ENCODE measurements around the gene ZNF791.
A peak's percentile ranks its signal among the peaks of the same experiment; 100 is the strongest.
"Not testable (repeated sequence)": the region's sequence is repeated elsewhere in the genome, so short reads cannot be mapped to it uniquely, and the experiment has no call there.

ZNF791 gene
- total RNA-seq: 53.7 to 105 (median 79.4) reads per million in 4 experiments

DNA sequence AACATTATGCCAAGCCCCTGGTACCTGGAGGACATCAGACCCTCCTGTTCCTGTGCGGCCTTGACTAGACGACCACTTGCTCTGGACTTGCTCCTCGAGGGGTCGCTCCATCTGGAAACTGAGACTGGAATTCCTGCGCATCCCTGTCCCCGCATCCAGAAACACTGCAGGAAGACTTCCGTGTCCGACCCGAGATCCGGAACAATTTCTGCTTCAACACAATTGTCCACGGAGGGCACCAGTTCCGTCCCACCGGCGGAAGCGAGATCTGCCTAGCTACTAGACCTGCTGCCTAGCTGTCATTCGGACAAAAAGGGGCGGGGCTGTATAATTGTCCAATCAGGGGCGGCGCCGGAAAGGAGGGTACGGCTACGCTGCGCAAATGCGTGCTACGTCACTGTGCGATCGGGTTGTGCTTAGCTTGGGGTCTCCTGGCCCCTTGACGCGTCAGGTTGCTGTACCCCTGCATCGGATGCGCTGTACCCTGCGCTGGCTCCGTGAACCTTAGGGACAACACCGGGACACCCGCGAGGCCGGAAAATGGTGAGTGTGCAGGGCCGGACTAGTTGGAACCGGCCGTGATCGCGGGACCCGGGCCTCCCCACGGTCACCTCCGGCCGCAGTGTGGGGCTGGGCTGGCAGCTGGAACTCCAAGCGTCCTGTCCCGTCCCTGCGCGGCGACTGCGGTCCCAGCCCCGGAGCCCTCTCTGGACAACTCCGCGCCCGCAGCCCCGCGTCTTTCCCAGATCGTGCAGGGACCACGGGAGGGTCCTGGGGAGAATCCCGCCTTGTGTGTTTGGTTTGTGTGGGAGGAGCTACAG is at the start of gene ZNF791, which contains the start of gene ZNF490:
TSS of gene ZNF791 (plus strand) at position 381 of the 821 bp plus-strand sequence. CDS start at position 541, 160 bp downstream.
TSS of gene ZNF490 (minus strand) at position 274 of the 821 bp plus-strand sequence. CDS start at position 141, 133 bp downstream.
- peak; percentile 96 for DNase-seq

- DNase-seq: peak; percentile 85
Observed at GRCh38 chr19:12564016-12564664, 46.6 kb upstream of the ZNF791 start.

GRCh38 chr19:12566380-12566779 is 44.3 kb upstream of the ZNF791 start:
- not testable (repeated sequence) for DNase-seq

DNA sequence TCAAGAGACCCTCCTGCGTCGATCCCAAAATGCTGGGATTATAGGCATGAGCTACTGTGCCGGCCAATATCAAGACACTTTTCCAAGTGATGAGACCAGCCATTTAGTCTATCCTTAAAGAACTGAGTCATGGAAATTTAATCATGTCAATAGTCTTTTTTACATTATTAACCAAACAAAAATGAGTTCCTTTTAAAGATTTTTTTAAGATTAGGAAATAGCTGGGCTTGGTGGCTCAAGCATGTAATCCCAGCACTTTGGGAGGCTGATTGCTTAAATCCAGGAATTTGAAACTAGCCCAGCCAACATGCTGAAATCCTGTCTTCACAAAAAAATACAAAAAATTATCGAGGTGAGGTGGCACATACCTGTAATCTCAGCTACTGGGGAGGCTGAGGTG is 42.8 kb upstream of the ZNF791 start:
- DNase-seq: no peak

DNA sequence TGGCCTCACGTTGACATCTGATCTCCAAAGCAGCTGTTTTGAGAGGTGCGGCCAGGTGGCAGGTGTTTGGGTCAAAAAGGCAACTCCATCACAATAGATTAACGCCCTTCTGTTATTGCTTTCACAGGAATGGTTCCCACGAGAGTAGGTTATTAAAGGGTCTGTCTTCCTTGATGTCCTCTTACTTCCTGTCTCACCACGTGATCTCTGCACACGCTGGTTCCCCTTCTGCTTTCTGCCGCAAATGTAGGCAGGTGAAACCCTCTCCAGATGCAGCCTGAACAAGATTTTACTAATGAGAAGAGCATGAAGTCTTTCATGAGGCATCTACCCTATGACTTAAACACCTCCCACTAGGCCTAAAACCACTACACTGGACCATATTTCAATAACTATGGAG is 36.7 kb upstream of the ZNF791 start:
- no peak for DNase-seq

- no peak for DNase-seq
Observed at GRCh38 chr19:12578641-12579040, 32.1 kb upstream of the ZNF791 start.

GRCh38 chr19:12580180-12580694 is 30.5 kb upstream of the ZNF791 start:
- DNase-seq: no peak

DNA sequence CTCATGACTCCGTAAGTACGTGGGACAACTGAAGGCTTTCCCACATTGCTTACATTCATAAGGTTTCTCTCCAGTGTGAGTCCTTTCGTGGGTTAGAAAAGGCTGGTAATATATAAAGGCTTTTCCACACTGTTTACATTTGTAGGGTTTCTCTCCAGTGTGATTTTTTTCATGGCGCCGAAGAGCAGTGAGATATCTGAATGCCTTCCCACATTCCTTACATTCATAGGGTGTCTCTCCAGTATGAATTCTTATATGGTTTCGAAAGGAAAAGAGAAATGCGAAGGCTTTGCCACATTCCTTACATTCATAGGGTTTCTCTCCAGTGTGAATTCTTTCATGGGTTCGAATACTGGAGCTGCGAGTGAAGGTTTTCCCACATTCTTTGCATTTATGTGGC is 29.6 kb upstream of the ZNF791 start:
- no peak for DNase-seq

GRCh38 chr19:12596485-12596884 is 14.2 kb upstream of the ZNF791 start:
- no peak for DNase-seq

- no peak for DNase-seq
Observed at GRCh38 chr19:12596927-12597548, 13.7 kb upstream of the ZNF791 start.

GRCh38 chr19:12597594-12597993 is 13.1 kb upstream of the ZNF791 start:
- no peak for DNase-seq

GRCh38 chr19:12603714-12604113 is 7.0 kb upstream of the ZNF791 start:
- DNase-seq: no peak

DNA sequence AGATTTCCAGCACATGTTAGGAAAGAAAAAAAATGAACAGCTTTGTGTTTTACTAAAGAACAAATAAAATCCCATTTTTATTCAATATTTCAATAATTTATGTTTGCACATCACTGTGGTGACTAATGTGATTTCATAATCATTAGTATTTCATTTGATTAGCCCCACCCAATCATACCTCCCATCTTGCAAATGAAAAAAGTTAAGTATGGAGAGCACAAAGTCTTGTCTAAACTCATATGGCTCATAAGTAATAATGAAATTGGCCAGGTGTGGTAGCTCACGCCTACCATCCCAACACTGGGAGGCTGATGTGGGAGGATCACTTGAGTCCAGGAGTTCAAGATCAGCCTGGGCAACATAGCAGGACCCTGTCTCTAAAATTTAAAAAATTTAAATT is 3.9 kb upstream of the ZNF791 start:
- no peak for DNase-seq

GRCh38 chr19:12607631-12608030 is 3.1 kb upstream of the ZNF791 start:
- no peak for DNase-seq

- no peak for DNase-seq
Observed at GRCh38 chr19:12611361-12611699, 610 bp downstream of the ZNF791 start.

DNA sequence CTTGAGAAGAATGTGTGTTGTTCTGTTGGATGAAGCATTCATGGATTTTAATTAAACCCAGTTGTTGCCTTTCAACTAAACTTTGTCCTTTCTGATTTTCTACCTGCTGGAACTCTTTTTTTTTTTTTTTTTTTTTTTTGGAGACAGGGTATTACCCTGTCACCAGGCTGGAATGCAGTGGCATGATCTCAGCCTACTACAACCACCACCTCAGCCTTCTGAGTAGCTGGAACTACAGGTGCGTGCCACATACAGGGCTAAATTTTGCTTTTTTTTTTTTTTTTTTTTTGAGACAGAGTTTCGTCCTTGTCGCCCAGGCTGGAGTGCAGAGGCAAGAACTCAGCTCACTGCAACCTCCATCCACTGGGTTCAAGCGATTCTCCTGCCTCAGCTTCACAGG is 6.9 kb downstream of the ZNF791 start:
- DNase-seq: no peak

DNA sequence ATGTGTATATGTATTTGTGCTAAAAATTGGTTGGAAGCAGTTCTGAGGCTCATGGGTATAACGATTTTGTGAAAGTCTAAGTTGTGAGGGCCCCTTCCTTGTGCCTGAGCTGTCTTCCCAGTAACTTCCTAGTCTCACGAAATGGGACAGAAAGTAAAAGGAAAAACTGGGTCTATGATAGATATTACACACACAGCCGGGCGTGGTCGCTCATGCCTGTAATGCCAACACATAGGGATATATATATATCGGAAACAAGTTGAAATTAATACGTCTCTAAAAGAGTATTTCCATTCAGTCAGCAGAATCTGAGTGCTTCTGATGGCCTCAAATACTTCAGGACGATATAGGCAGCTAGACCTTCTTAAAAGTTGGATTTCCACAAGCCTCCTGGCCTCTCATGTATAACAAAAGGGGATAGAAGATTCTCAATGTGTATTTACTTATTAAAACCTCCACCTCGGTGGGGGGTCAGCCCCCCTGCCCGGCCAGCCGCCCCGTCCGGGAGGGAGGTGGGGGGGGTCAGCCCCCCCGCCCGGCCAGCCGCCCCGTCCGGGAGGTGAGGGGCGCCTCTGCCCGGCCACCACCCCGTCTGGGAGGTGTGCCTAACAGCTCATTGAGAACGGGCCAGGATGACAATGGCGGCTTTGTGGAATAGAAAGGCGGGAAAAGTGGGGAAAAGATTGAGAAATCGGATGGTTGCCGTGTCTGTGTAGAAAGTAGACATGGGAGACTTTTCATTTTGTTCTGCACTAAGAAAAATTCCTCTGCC is 10.7 kb downstream of the ZNF791 start:
- not testable (repeated sequence) for DNase-seq

DNA sequence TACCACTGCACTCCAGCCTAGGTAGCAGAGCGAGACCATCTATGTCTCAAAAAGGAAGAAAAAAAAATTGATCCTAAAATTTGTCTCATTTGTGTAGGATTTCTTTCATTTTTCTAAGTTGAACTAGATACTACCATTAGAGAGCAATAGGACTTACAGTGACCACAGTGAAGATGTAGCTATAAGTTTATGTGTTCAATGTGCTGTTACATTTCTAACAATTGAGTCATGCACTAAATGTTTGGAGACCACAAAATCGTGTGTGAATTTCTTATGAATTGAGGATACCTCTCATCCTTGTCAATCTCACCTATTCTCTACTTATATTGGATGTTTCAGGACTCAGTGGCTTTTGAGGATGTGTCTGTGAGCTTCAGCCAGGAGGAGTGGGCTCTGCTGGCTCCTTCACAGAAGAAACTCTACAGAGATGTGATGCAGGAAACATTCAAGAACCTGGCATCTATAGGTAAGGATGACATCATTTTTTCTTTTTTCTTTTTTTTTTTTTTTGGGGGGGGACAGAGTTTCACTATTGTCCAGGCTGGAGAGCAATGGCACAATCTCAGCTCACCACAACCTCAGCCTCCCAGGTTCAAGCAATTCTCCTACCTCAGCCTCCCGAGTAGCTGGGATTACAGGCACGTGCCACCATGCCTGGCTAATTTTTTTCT is 12.8 kb downstream of the ZNF791 start:
- DNase-seq: no peak

- DNase-seq: no peak
Observed at GRCh38 chr19:12626958-12627357, 16.2 kb downstream of the ZNF791 start.

DNA sequence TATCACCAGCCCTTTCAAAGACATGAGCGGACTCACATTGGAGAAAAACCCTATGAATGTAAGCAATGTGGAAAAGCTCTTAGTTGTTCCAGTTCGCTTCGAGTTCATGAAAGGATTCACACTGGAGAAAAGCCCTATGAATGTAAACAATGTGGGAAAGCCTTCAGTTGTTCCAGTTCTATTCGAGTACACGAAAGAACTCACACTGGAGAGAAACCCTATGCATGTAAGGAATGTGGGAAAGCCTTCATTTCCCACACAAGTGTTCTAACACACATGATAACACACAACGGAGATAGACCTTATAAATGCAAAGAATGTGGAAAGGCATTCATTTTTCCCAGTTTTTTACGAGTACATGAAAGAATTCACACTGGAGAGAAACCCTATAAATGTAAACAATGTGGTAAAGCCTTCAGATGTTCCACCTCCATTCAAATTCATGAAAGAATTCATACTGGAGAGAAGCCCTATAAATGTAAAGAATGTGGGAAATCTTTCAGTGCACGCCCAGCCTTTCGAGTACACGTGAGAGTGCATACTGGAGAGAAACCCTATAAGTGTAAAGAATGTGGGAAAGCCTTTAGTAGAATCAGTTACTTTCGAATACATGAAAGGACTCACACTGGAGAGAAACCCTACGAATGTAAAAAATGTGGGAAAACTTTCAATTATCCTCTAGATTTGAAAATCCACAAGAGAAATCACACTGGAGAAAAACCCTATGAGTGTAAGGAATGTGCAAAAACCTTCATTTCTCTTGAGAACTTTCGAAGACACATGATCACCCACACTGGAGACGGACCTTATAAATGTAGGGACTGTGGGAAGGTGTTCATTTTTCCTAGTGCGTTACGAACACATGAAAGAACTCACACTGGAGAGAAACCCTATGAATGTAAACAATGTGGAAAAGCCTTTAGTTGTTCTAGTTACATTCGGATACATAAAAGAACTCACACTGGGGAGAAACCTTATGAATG is 17.6 kb downstream of the ZNF791 start:
- no peak for DNase-seq

- DNase-seq: no peak
Observed at GRCh38 chr19:12629215-12629614, 18.5 kb downstream of the ZNF791 start.

Data from effector CD8-positive, alpha-beta T cell (primary cell).